Measurements from ENCODE around the gene SPATS2.

DNA sequence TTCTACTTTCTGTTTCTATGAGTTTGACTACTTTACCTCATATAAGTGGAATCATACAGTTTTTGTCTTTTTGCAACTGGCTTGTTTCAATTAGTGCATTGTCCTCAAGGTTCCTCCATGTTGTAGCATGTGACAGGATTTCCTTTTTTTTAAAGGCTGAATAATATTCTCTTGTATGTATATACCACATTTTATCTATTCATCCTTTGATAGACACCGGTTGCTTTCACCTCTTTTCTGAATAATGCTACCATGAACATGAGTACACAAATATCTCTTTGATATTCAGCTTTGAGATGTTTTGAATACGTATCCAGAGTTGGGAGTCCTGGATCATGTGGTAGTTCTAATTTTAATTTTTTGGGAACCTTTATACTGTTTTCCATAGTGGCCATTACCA is 65.4 kb downstream of the SPATS2 start:
- TF ChIP-seq, protein P1, sequence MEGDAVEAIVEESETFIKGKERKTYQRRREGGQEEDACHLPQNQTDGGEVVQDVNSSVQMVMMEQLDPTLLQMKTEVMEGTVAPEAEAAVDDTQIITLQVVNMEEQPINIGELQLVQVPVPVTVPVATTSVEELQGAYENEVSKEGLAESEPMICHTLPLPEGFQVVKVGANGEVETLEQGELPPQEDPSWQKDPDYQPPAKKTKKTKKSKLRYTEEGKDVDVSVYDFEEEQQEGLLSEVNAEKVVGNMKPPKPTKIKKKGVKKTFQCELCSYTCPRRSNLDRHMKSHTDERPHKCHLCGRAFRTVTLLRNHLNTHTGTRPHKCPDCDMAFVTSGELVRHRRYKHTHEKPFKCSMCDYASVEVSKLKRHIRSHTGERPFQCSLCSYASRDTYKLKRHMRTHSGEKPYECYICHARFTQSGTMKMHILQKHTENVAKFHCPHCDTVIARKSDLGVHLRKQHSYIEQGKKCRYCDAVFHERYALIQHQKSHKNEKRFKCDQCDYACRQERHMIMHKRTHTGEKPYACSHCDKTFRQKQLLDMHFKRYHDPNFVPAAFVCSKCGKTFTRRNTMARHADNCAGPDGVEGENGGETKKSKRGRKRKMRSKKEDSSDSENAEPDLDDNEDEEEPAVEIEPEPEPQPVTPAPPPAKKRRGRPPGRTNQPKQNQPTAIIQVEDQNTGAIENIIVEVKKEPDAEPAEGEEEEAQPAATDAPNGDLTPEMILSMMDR (IDR thresholded peaks at IDR 0.05): no peak
- no peak for TF ChIP-seq ZFX (IDR thresholded peaks at IDR 0.05; ENCODE audit: borderline replicate concordance)
